WERI-Rb-1 (cell line): ENCODE data around the gene ALLC.

Experiments
- DNase-seq: peaks from one replicate; pipeline ENCODE4 v3.0.0-alpha.2; 2020
- H3K27ac ChIP-seq: fragments of 250-450 bp; sonication (Bioruptor Pico); 2 replicates; pipeline ENCODE4 v1.5.1; 2020; ENCODE audit warnings: mild to moderate bottlenecking, moderate library complexity
- H3K27me3 ChIP-seq: fragments of 250-450 bp; sonication (Bioruptor Pico); 2 replicates; pipeline ENCODE4 v1.5.1; 2021; ENCODE audit warnings: mild to moderate bottlenecking, low read depth, moderate library complexity; ENCODE audit not compliant: insufficient read depth, severe bottlenecking
- H3K36me3 ChIP-seq: fragments of 250-450 bp; sonication (Bioruptor Pico); 2 replicates; pipeline ENCODE4 v1.5.1; 2020; ENCODE audit warnings: mild to moderate bottlenecking, moderate library complexity
- H3K4me3 ChIP-seq: 2 replicates; pipeline ENCODE4 v1.5.1; 2011; ENCODE audit warnings: low read depth, mild to moderate bottlenecking, control low read depth, low read length
- H3K9me3 ChIP-seq: fragments of 250-450 bp; sonication (Bioruptor Pico); 2 replicates; pipeline ENCODE4 v1.5.1; 2021; ENCODE audit warnings: mild to moderate bottlenecking, moderate library complexity; ENCODE audit not compliant: severe bottlenecking
- CTCF ChIP-seq: IDR thresholded peaks from 2 replicates; pipeline ENCODE4 v1.5.1; 2011; ENCODE audit warnings: low read depth, mild to moderate bottlenecking, control low read depth, inconsistent platforms, low read length

ALLC gene

DNA sequence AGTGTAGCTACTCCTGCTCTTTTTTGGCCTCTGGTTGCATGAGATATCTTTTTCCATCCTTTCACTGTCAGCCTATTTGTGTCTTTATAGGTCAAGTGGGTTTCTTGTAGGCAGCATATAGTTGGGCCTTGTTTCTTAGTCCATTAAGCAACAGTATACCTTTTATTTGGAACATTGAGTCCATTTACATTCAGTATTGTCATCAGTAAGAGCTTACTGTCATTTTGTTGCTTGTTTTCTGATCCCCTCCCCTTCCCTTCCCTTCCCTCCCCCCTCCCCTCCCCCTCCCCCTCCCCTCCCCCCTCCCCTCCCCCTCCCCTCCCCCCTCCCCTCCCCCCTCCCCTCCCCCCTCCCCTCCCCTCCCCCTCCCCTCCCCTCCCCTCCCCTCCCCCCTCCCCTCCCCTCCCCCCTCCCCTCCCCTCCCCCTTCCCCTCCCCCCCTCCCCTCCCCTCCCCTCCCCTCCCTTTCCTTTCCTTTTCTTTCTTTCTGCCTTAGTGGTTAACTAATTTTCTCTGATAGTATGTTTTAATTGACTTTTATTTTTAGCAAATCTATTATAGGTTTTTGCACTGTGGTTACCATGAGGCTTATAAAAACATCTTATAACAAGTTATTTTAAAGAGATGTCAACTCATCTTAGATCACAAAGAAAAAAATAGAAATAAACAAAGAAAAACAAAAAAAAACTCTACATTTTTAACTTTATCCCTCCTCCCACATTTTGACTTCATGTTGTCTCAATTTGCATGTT is 32.2 kb downstream of the ALLC start:
- H3K9me3 ChIP-seq, result no peaks in the 10 kb centered on the region

GRCh38 chr2:3692375-3692774 is 34.4 kb downstream of the ALLC start:
- H3K27me3 ChIP-seq, result no peaks in the 10 kb centered on the region
- no peaks in the 10 kb centered on the region for H3K9me3 ChIP-seq
- H3K36me3 ChIP-seq, result no peaks in the 10 kb centered on the region
- H3K4me3 ChIP-seq, result no peak overlapping the region
- DNase-seq, result peak; percentile 36
- peak; percentile 57; the same call in 1 of the 2 replicates for TF ChIP-seq CTCF
- H3K27ac ChIP-seq, result no peak overlapping the region

More for the DNA sequence above, 32.2 kb downstream of the ALLC start:
- no peak for TF ChIP-seq CTCF
- Histone ChIP-seq H3K4me3 (no peak overlapping the region), H3K27ac (no peak overlapping the region), H3K36me3 (no peaks in the 10 kb centered on the region), H3K27me3 (no peaks in the 10 kb centered on the region)
- DNase-seq, result no peak

- Histone ChIP-seq H3K36me3 (no peaks in the 10 kb centered on the region), H3K27me3 (no peaks in the 10 kb centered on the region), H3K4me3 (no peak overlapping the region), H3K9me3 (no peaks in the 10 kb centered on the region), H3K27ac (no peak overlapping the region)
- no peak for TF ChIP-seq CTCF
- no peak for DNase-seq
Measured at GRCh38 chr2:3696545-3696944, 38.5 kb downstream of the ALLC start.

DNA sequence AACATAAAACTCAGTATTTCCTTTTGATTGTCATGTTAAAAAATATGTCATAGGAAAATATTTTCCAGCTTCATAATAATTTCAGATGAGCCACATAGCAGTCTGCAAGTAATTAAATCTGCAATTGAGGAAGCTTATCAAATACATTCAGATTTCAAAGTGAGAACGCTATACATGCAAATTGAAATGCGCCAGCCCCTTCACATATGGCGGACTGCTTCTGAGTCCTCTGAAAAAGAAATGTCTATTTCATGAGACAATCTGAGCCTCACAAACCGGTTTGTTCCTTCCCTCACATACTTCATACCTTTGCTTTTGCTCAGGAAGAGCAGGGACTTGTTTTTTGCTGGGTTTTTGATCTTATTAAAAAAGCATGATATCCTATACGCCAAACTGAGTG is 43.1 kb downstream of the ALLC start:
- Histone ChIP-seq H3K9me3 (peaks cover 10% of the 10 kb centered on the region), H3K4me3 (no peak overlapping the region), H3K27ac (no peak overlapping the region), H3K36me3 (no peaks in the 10 kb centered on the region), H3K27me3 (no peaks in the 10 kb centered on the region)
- TF ChIP-seq CTCF, result no peak
- DNase-seq, result no peak

GRCh38 chr2:3703236-3703756 is 45.3 kb downstream of the ALLC start, which contains the start of gene DCDC2C:
DCDC2C (plus strand) TSS chr2:3703575; CDS start chr2:3703752, 177 bp downstream.
- TF ChIP-seq CTCF, result no peak
- no peak within 1 kb of the TSS for H3K27ac ChIP-seq
- DNase-seq, result no peak
- H3K4me3 ChIP-seq, result no peak within 1 kb of the TSS
- H3K9me3 ChIP-seq, result peaks cover 10% of the 10 kb centered on the region
- H3K27me3 ChIP-seq, result no peaks in the 10 kb centered on the region
- no peaks in the 10 kb centered on the region for H3K36me3 ChIP-seq
